ENCODE data around the gene RTN4R. TPM values are rescaled to one million over a fixed set of nuclear protein-coding genes. Genes with fewer than 3 reads are reported as not detected.

RTN4R gene
- total RNA-seq, 4 donors from 2014 or later = 0.29 to 0.75 TPM; not detected in 2

- no peaks in the 10 kb centered on the region for H3K36me3 ChIP-seq
- H3K4me1 ChIP-seq = no peaks in the 10 kb centered on the region
- H3K9me3 ChIP-seq = no peaks in the 10 kb centered on the region
- TF ChIP-seq POLR2A (IDR thresholded peaks at IDR 0.05) = no peak
- no peak for TF ChIP-seq CTCF (IDR thresholded peaks at IDR 0.05 in 4 of 5, conservative IDR thresholded peaks at IDR 0.05 in 1 of 5)
- DNase-seq = no peak
- no peak overlapping the region for H3K27ac ChIP-seq
- H3K27me3 ChIP-seq = no peaks in the 10 kb centered on the region
- ATAC-seq = no peak
- in situ Hi-C loops (cut with MboI; ENCODE audit: low sequenced_read_pairs in 4 of 4) = no loop called here
- H3K4me3 ChIP-seq = no peak overlapping the region
- intact Hi-C loops (cut with DNase I; ENCODE audit: low total_unique reads) = no loop called here
These were observed 12.1 kb downstream of the RTN4R start for GRCh38 chr22:20256027-20256426.

GRCh38 chr22:20254975-20255946 lies 12.9 kb downstream of the RTN4R start:
- no peak for DNase-seq
- TF ChIP-seq POLR2A (IDR thresholded peaks at IDR 0.05) = no peak
- no peak for TF ChIP-seq CTCF (IDR thresholded peaks at IDR 0.05 in 4 of 5, conservative IDR thresholded peaks at IDR 0.05 in 1 of 5)
- in situ Hi-C loops (cut with MboI; ENCODE audit: low sequenced_read_pairs in 4 of 4) = no loop called here

GRCh38 chr22:20253161-20253560 lies 15.0 kb downstream of the RTN4R start:
- in situ Hi-C loops (cut with MboI; ENCODE audit: low sequenced_read_pairs in 4 of 4) (no loop called here), intact Hi-C loops (cut with DNase I; ENCODE audit: low total_unique reads) (loop anchor here (2.0 kb wide), 1 partner anchor 58 kb away; no protein-coding TSS in a partner anchor)
- H3K27me3 ChIP-seq = no peaks in the 10 kb centered on the region
- no peak for ATAC-seq
- no peak overlapping the region for H3K4me3 ChIP-seq
- no peaks in the 10 kb centered on the region for H3K9me3 ChIP-seq
- H3K4me1 ChIP-seq = peaks cover 5 to 9% of the 10 kb centered on the region in 2 donors
- H3K27ac ChIP-seq = no peak overlapping the region
- TF ChIP-seq POLR2A (IDR thresholded peaks at IDR 0.05) = no peak
- no peak for TF ChIP-seq CTCF (IDR thresholded peaks at IDR 0.05 in 4 of 5, conservative IDR thresholded peaks at IDR 0.05 in 1 of 5)
- DNase-seq = no peak
- H3K36me3 ChIP-seq = no peaks in the 10 kb centered on the region

More at GRCh38 chr22:20254975-20255946, 12.9 kb downstream of the RTN4R start:
- no peak overlapping the region for H3K4me3 ChIP-seq
- ATAC-seq = no peak
- H3K27ac ChIP-seq = no peak overlapping the region
- no peaks in the 10 kb centered on the region for H3K27me3 ChIP-seq
- H3K9me3 ChIP-seq = no peaks in the 10 kb centered on the region
- H3K4me1 ChIP-seq = no peaks in the 10 kb centered on the region
- no peaks in the 10 kb centered on the region for H3K36me3 ChIP-seq
- intact Hi-C loops (cut with DNase I; ENCODE audit: low total_unique reads) = no loop called here

GRCh38 chr22:20251981-20252380 lies 16.1 kb downstream of the RTN4R start:
- no peak for DNase-seq
- H3K4me1 ChIP-seq = peaks cover 5 to 9% of the 10 kb centered on the region in 2 donors
- intact Hi-C loops (cut with DNase I; ENCODE audit: low total_unique reads) (loop anchor here (2.0 kb wide), 1 partner anchor 57 kb away; no protein-coding TSS in a partner anchor), in situ Hi-C loops (cut with MboI; ENCODE audit: low sequenced_read_pairs in 4 of 4) (no loop called here)
- ATAC-seq = no peak
- no peak overlapping the region for H3K27ac ChIP-seq
- H3K36me3 ChIP-seq = no peaks in the 10 kb centered on the region
- TF ChIP-seq CTCF (IDR thresholded peaks at IDR 0.05 in 4 of 5, conservative IDR thresholded peaks at IDR 0.05 in 1 of 5) (no peak), POLR2A (IDR thresholded peaks at IDR 0.05) (no peak)
- H3K9me3 ChIP-seq = no peaks in the 10 kb centered on the region
- H3K4me3 ChIP-seq = no peak overlapping the region
- no peaks in the 10 kb centered on the region for H3K27me3 ChIP-seq
